Measurements from ENCODE around the gene MATR3.

Gene MATR3

DNA sequence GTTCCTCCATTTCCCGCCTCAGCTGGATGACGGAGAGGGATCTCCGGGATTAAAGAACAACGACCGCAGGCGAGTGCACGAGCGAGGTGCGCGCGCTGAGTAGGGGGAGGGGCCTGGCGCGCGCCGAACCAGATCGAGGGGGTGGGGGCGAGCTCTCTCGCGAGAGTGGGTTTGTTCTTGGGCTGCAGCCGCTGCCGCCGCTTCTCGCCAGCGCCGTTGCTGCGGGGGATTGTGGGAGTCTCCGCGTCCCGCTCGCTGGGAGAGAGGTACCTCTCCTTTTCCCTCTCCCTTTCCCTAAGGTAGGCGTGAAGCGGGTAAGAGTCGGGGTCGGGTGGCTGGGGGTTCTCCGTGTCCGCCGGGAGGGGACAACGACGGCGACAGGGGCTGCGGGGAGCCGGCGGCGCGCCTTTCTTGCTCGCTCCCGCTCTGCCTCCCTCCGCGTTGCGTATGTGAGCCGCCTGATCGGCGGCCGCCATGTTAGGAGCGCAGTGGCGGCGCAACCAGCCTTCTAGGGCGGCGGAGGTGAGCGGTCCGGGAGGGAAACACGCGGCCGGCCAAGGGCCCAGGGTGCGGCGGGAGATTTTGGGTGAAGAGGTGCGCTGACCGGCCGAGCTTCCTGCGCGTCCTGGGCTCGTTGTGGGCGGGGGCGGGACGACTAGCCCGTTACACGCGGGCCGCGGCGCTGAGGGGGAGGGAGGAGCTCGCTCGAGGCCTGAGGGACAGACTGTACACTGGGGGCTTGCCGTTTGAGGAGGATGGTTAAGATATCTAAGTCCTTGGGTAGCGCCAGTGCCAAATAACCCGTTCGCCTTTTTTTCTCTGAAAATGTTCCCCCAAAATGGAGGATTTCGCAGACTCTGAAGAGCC, at the start of gene MATR3:
MATR3 (plus strand) TSS at position 234 of the 867 bp plus-strand sequence. CDS start 13,676 bp downstream, outside the sequence.
- Mint-ChIP-seq H3K4me3 (peak within 1 kb of the TSS; percentile 99), H3K9me3 (ENCODE audit: low read depth) (no peaks in the 10 kb centered on the region), H3K27ac (peak within 1 kb of the TSS; percentile 97), H3K4me1 (ENCODE audit: low read depth) (peaks cover 35% of the 10 kb centered on the region), H3K27me3 (no peaks in the 10 kb centered on the region), H3K36me3 (peaks cover 3% of the 10 kb centered on the region)

DNA sequence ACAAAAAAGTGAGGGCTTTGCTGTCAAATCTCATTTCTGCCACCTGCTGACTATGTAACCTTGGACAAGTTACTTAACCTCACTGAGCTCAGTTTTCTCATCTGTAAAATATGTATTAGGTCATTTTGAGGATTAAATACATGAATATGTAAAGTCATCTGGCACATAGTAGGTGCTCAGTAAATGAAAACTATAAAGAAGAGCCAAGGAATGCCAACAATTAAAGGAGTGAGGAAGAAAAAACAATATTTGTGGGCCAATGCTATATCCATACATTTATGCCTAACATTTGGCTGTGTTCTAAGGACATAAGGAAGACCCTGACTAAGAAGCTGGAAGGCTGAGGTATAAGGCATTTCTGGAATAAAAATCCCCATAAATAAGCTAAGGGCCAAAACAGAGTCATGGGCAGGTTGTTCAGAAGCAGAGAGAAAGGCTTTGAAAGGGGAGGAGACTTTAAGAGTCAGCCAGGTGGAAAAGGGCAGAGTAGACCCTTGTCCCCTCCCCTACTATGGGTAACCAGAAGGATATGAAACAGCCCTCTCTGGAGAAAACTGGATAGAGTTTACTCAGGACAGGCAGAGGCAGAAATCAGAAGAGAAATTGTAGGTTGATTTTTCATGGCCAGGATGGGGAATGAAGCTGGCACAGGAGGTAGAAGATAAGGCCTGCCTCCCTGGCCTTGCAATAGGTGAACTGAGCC, 47.8 kb upstream of the MATR3 start:
- Mint-ChIP-seq H3K4me3 (no peak overlapping the region), H3K9me3 (ENCODE audit: low read depth) (no peaks in the 10 kb centered on the region), H3K27ac (peak overlapping the region; percentile 41)

DNA sequence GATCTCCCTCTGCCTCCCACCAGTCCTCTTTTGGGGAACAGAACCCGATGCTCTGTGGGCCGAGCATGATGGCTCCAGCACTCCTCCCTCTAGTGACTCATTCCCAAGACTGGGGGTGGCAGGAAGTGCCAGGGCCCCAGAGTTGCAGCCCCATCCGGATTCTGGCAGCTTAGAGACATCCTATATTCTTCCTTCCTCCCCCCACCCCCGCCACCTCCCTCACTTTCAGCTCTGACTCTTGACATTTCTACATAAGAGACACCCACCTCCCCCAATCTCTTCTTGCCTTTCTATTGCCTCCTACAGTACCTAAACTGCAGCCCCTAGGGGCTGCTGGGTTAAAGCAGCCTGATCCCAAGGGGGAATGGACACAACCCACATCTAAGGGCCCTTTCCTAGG, 47.1 kb upstream of the MATR3 start:
- Mint-ChIP-seq H3K9me3 (ENCODE audit: low read depth) (no peaks in the 10 kb centered on the region), H3K36me3 (no peaks in the 10 kb centered on the region), H3K4me1 (ENCODE audit: low read depth) (peaks cover 16% of the 10 kb centered on the region), H3K4me3 (peak overlapping the region; percentile 28), H3K27me3 (no peaks in the 10 kb centered on the region), H3K27ac (peak overlapping the region; percentile 43)

More for the DNA sequence above, 47.8 kb upstream of the MATR3 start:
- H3K27me3 Mint-ChIP-seq: no peaks in the 10 kb centered on the region
- H3K36me3 Mint-ChIP-seq: no peaks in the 10 kb centered on the region
- H3K4me1 Mint-ChIP-seq (ENCODE audit: low read depth): peaks cover 16% of the 10 kb centered on the region

GRCh38 chr5:139248826-139249453, 44.6 kb upstream of the MATR3 start:
- Mint-ChIP-seq H3K9me3 (ENCODE audit: low read depth) (no peaks in the 10 kb centered on the region), H3K27ac (no peak overlapping the region), H3K36me3 (no peaks in the 10 kb centered on the region), H3K27me3 (no peaks in the 10 kb centered on the region), H3K4me3 (no peak overlapping the region), H3K4me1 (ENCODE audit: low read depth) (peaks cover 16% of the 10 kb centered on the region)

DNA sequence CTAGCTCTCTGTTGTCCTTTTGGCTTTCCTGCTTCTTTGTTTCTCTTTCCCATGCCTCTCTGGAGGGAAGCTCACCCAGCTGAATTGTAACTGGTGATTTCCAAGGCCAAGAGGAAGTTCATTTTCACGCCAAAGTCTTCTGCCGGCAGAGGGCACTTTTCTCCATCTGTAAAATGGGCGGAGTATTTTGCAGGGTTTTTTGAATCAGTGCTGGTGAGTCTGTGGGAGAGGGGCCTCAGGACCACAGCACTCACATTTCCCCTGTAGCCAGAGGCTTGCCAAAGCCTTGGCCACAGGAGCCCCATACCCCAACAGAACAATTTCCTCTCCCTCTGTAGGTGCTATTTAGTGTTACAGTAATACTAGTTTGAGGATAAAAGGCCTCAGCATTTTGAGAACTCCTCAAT, 42.3 kb upstream of the MATR3 start:
- no peaks in the 10 kb centered on the region for H3K27me3 Mint-ChIP-seq
- H3K4me3 Mint-ChIP-seq: no peak overlapping the region
- H3K36me3 Mint-ChIP-seq: no peaks in the 10 kb centered on the region
- H3K9me3 Mint-ChIP-seq (ENCODE audit: low read depth): no peaks in the 10 kb centered on the region
- H3K27ac Mint-ChIP-seq: no peak overlapping the region
- peaks cover 8% of the 10 kb centered on the region for H3K4me1 Mint-ChIP-seq (ENCODE audit: low read depth)

DNA sequence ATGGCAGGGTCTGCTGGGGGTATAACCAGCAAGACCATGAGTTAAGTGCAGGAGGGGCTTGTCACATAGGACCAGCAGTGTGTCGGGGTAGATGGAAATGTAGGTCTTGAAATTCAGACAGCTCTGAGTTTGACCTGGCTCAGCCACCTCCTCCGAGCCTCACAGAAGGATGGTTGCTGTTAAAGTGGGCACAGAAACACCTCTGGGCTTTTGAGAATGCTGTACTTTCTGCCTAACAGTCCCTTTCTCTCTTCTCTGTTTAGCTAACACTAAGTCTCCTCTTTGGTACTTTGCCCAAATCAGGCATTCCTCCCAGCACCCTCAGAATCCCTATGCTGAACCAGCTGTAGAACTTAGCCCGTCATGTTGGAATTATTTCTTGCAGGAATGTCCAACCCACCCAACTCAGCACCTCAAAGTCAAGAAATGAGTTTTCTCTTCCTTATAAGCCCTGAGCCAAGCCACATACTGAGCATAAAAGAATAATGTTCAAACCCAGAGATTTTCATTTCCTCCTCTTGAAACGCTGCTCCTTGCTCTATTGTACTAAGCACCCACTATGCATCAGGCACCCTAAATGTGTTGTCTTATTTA, 41.7 kb upstream of the MATR3 start:
- Mint-ChIP-seq H3K9me3 (ENCODE audit: low read depth) (no peaks in the 10 kb centered on the region), H3K27ac (no peak overlapping the region), H3K4me3 (no peak overlapping the region), H3K27me3 (no peaks in the 10 kb centered on the region), H3K4me1 (ENCODE audit: low read depth) (peaks cover 2% of the 10 kb centered on the region), H3K36me3 (no peaks in the 10 kb centered on the region)

- H3K9me3 Mint-ChIP-seq (ENCODE audit: low read depth): no peaks in the 10 kb centered on the region
- H3K27ac Mint-ChIP-seq: no peak overlapping the region
- no peaks in the 10 kb centered on the region for H3K36me3 Mint-ChIP-seq
- H3K4me1 Mint-ChIP-seq (ENCODE audit: low read depth): no peaks in the 10 kb centered on the region
- H3K27me3 Mint-ChIP-seq: no peaks in the 10 kb centered on the region
- H3K4me3 Mint-ChIP-seq: no peak overlapping the region
Measured at GRCh38 chr5:139253115-139253514, 40.4 kb upstream of the MATR3 start.

DNA sequence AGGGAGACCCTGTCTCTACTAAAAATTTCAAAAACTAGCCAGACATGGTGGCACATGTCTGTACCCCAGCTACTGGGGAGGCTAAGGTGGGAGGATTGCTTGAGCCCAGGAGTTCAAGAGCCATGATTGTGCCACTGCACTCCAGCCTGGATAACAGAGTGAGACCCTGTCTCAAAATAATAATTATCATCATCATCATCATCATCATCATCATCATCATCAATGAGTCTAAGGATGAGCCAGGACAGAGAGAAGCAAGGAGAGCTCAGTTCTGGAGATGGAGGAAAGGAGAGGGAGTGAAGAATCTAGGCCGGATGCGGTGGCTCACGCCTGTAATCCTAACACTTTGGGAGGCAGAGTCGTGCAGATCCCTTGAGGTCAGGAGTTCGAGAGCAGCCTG, 36.7 kb upstream of the MATR3 start:
- Mint-ChIP-seq H3K36me3 (no peaks in the 10 kb centered on the region), H3K27ac (no peak overlapping the region), H3K4me3 (no peak overlapping the region), H3K27me3 (no peaks in the 10 kb centered on the region), H3K4me1 (ENCODE audit: low read depth) (peaks cover 3% of the 10 kb centered on the region), H3K9me3 (ENCODE audit: low read depth) (no peaks in the 10 kb centered on the region)

DNA sequence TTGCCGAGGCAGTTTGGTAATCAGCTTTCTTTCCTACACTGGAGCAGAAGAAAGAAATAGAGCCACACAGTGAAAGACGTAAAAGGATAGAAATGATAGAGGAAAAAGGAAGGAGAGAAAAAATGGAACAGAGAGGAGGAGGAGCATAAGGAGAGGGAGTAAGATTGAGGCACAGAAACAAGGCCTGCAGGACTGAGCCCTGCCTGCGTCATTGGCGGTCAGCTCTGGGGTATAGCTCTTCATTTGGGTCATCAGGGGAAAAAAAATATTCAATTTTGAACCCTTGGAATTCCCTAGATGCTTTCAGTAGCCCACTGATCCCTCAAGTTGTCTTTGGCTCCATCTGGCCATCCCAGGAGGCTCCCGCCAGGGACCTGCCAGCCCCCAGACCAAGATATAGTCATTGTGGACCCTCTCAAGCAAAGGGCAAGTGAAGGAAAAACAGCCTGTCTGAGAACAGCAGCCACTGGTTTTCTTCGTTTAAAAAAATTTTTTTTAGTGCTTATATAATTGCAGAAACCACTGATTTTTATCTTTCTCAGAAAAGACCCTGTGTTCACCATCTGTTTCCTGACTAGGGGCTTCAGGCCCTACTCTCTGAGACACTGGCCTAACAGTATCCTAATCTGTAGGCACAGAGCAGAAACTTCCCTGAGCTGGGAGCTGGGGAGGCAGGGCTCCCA, 31.3 kb upstream of the MATR3 start:
- Mint-ChIP-seq H3K36me3 (no peaks in the 10 kb centered on the region), H3K4me1 (ENCODE audit: low read depth) (peaks cover 11% of the 10 kb centered on the region), H3K27me3 (no peaks in the 10 kb centered on the region), H3K27ac (peak overlapping the region; percentile 46), H3K9me3 (ENCODE audit: low read depth) (no peaks in the 10 kb centered on the region), H3K4me3 (no peak overlapping the region)

- Mint-ChIP-seq H3K27me3 (no peaks in the 10 kb centered on the region), H3K9me3 (ENCODE audit: low read depth) (no peaks in the 10 kb centered on the region), H3K4me1 (ENCODE audit: low read depth) (peaks cover 11% of the 10 kb centered on the region), H3K36me3 (no peaks in the 10 kb centered on the region), H3K4me3 (no peak overlapping the region), H3K27ac (peak overlapping the region; percentile 46)
Measured at GRCh38 chr5:139262742-139263445, 30.6 kb upstream of the MATR3 start.

- no peak overlapping the region for H3K27ac Mint-ChIP-seq
- H3K4me3 Mint-ChIP-seq: no peak overlapping the region
- H3K9me3 Mint-ChIP-seq (ENCODE audit: low read depth): no peaks in the 10 kb centered on the region
- no peaks in the 10 kb centered on the region for H3K36me3 Mint-ChIP-seq
- no peaks in the 10 kb centered on the region for H3K27me3 Mint-ChIP-seq
- peaks cover 12% of the 10 kb centered on the region for H3K4me1 Mint-ChIP-seq (ENCODE audit: low read depth)
Measured at GRCh38 chr5:139263536-139263935, 30.0 kb upstream of the MATR3 start.

GRCh38 chr5:139263946-139264345, 29.6 kb upstream of the MATR3 start:
- H3K27me3 Mint-ChIP-seq: no peaks in the 10 kb centered on the region
- H3K36me3 Mint-ChIP-seq: no peaks in the 10 kb centered on the region
- no peaks in the 10 kb centered on the region for H3K9me3 Mint-ChIP-seq (ENCODE audit: low read depth)
- H3K27ac Mint-ChIP-seq: no peak overlapping the region
- no peak overlapping the region for H3K4me3 Mint-ChIP-seq
- peaks cover 12% of the 10 kb centered on the region for H3K4me1 Mint-ChIP-seq (ENCODE audit: low read depth)

- H3K27me3 Mint-ChIP-seq: no peaks in the 10 kb centered on the region
- no peak overlapping the region for H3K27ac Mint-ChIP-seq
- H3K4me3 Mint-ChIP-seq: no peak overlapping the region
- H3K9me3 Mint-ChIP-seq (ENCODE audit: low read depth): no peaks in the 10 kb centered on the region
- H3K4me1 Mint-ChIP-seq (ENCODE audit: low read depth): peaks cover 12% of the 10 kb centered on the region
- H3K36me3 Mint-ChIP-seq: no peaks in the 10 kb centered on the region
Measured at GRCh38 chr5:139265001-139265400, 28.5 kb upstream of the MATR3 start.

GRCh38 chr5:139266236-139266635, 27.3 kb upstream of the MATR3 start:
- no peaks in the 10 kb centered on the region for H3K36me3 Mint-ChIP-seq
- no peak overlapping the region for H3K4me3 Mint-ChIP-seq
- no peaks in the 10 kb centered on the region for H3K27me3 Mint-ChIP-seq
- H3K4me1 Mint-ChIP-seq (ENCODE audit: low read depth): peaks cover 16% of the 10 kb centered on the region
- no peaks in the 10 kb centered on the region for H3K9me3 Mint-ChIP-seq (ENCODE audit: low read depth)
- H3K27ac Mint-ChIP-seq: no peak overlapping the region
